Spinal cord (tissue), 10 donors: ENCODE data around the gene QSER1. TPM values are rescaled to one million over a fixed set of nuclear protein-coding genes. Genes with fewer than 3 reads are reported as not detected.

Experiments
- DNase-seq, 6 donors: peaks; one replicate each; pipeline versions ENCODE4 v3.0.0 to v3.0.0-alpha.2; 2013 to 2015; ENCODE audit warnings: low spot score in 6 of 6, low read depth in 4 of 6
- H3K27ac ChIP-seq: one replicate; pipeline ENCODE4 v1.5.1; 2013; ENCODE audit warnings: low read depth, low read length, control low read depth
- H3K27me3 ChIP-seq: one replicate; pipeline ENCODE4 v1.6.1; 2013; ENCODE audit warnings: low read length; ENCODE audit not compliant: control insufficient read depth, insufficient read depth
- H3K36me3 ChIP-seq: one replicate; pipeline ENCODE4 v1.6.1; 2013; ENCODE audit warnings: low read length; ENCODE audit not compliant: control insufficient read depth, insufficient read depth
- H3K4me1 ChIP-seq: one replicate; pipeline ENCODE4 v1.6.1; 2013; ENCODE audit warnings: low read length; ENCODE audit not compliant: control insufficient read depth, insufficient read depth
- H3K4me3 ChIP-seq: one replicate; pipeline ENCODE4 v1.5.1; 2013; ENCODE audit warnings: low read depth, low read length, control low read depth
- H3K9me3 ChIP-seq: one replicate; pipeline ENCODE4 v1.6.1; 2013; ENCODE audit warnings: low read length; ENCODE audit not compliant: control insufficient read depth, insufficient read depth
- WGBS: methylation state at CpG from one replicate; pipeline ENCODE4 v1.1.5; 2013; ENCODE audit warnings: missing lambda C conversion rate; ENCODE audit not compliant: insufficient coverage; 5-methylcytosine and 5-hydroxymethylcytosine counted together
- polyA plus RNA-seq, 2 donors: library from polyadenylated mRNA; unstranded; fragments of 120-200 nt; gene quantifications; one replicate each; pipeline ENCODE4 v1.2.1, GENCODE V29; 2013; ENCODE audit not compliant: insufficient read length in 2 of 2
- total RNA-seq, 2 donors: library from RNA; depleted of rRNA in 1 of 2; stranded (reverse); fragments of 120-200 nt in 1 of 2; fragments of >200 nt in 1 of 2; gene quantifications; one replicate each; pipeline versions ENCODE4 v1.2.3 to v1.2.4, GENCODE V29; 2013 to 2014
- donor health status: healthy.

QSER1 gene
- total and polyA plus RNA-seq, 4 donors, result 19.6 to 55.4 (median 40.0) TPM

DNA sequence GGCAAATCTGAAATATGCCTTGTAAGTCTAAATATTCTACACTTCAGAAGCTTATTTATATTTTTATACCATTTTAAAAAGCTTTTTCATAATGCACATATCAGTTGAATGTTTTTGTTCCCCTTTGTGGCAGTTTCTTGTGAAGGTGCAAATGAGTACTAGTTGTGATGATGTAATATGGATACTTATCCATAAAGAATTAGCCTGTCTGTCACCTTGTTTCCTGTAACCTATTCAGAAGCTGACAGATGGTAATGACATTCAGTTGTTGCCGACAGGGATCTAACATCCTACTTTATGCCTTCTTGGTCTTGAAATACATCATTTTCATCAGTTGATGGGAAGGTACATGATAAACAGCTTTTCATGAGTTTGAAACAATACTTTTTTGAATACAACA, 2.9 kb downstream of the QSER1 start:
- DNase-seq, result peak in 2 of 6 donors; percentile 2 to 37
- no peaks in the 10 kb centered on the region for H3K36me3 ChIP-seq
- no CpG with 5 or more reads among the region's 1 CpG for WGBS
- H3K27me3 ChIP-seq, result no peaks in the 10 kb centered on the region
- H3K4me3 ChIP-seq, result no peak overlapping the region
- no peak overlapping the region for H3K27ac ChIP-seq
- no peaks in the 10 kb centered on the region for H3K4me1 ChIP-seq
- H3K9me3 ChIP-seq, result no peaks in the 10 kb centered on the region

- Histone ChIP-seq H3K9me3 (no peaks in the 10 kb centered on the region), H3K27ac (no peak overlapping the region), H3K4me1 (no peaks in the 10 kb centered on the region), H3K4me3 (no peak overlapping the region), H3K27me3 (no peaks in the 10 kb centered on the region), H3K36me3 (no peaks in the 10 kb centered on the region)
- 86% methylated on average over 1 of the region's 1 CpG for WGBS
- DNase-seq, result no peak
Measured at GRCh38 chr11:32897103-32897502, 4.5 kb downstream of the QSER1 start.

- no peak overlapping the region for H3K27ac ChIP-seq
- no peak overlapping the region for H3K4me3 ChIP-seq
- H3K36me3 ChIP-seq, result no peaks in the 10 kb centered on the region
- H3K9me3 ChIP-seq, result no peaks in the 10 kb centered on the region
- H3K4me1 ChIP-seq, result no peaks in the 10 kb centered on the region
- no peaks in the 10 kb centered on the region for H3K27me3 ChIP-seq
- no peak for DNase-seq
Measured at GRCh38 chr11:32899438-32899837, 6.8 kb downstream of the QSER1 start.

GRCh38 chr11:32902089-32902665, 9.6 kb downstream of the QSER1 start:
- Histone ChIP-seq H3K9me3 (no peaks in the 10 kb centered on the region), H3K4me3 (no peak overlapping the region), H3K27me3 (no peaks in the 10 kb centered on the region), H3K27ac (no peak overlapping the region), H3K36me3 (no peaks in the 10 kb centered on the region), H3K4me1 (no peaks in the 10 kb centered on the region)
- WGBS, result 91% methylated on average over 2 of the region's 4 CpGs
- no peak for DNase-seq

DNA sequence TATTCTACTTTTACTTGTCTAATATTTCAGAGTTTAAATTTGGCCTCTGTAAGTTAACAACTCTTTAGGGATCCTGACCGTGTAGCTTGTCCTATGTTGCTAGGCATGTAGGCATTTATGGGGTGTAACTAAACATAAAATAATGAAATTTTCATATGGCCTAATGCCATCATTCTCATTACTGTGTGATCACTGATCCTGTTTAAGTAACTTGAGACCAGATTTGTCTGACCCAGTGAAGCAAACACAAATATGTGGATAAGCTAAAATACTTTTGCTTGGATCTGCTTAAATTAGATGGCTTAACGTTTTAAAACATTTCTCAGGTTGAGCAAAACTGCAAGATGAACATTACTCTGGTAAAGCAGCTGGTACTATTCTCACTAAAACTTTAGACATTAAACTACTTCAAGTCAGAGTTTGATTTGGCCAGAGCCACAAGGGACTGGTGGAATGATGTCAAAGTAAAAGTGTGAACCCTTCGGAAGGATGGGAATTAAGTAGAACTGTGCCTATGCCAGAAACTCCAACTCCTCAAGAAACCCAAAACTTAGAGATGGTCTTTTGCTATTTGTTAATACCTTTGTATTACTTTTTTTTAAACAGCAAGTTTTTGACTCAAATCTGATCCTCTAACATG, 12.5 kb downstream of the QSER1 start:
- Histone ChIP-seq H3K27me3 (no peaks in the 10 kb centered on the region), H3K4me1 (no peaks in the 10 kb centered on the region), H3K9me3 (no peaks in the 10 kb centered on the region), H3K36me3 (no peaks in the 10 kb centered on the region), H3K27ac (no peak overlapping the region), H3K4me3 (no peak overlapping the region)
- peak in 1 of 6 donors; percentile 7 for DNase-seq
- WGBS, result no CpG with 5 or more reads among the region's 3 CpGs

- Histone ChIP-seq H3K27ac (no peak overlapping the region), H3K4me3 (no peak overlapping the region), H3K9me3 (no peaks in the 10 kb centered on the region), H3K36me3 (no peaks in the 10 kb centered on the region), H3K4me1 (no peaks in the 10 kb centered on the region), H3K27me3 (no peaks in the 10 kb centered on the region)
- DNase-seq, result no peak
- 100% methylated on average over 1 of the region's 6 CpGs for WGBS
Measured at GRCh38 chr11:32908619-32909018, 16.0 kb downstream of the QSER1 start.

- no peak overlapping the region for H3K4me3 ChIP-seq
- no peaks in the 10 kb centered on the region for H3K36me3 ChIP-seq
- WGBS, result 95% methylated on average over 2 of the region's 3 CpGs
- no peaks in the 10 kb centered on the region for H3K27me3 ChIP-seq
- no peaks in the 10 kb centered on the region for H3K4me1 ChIP-seq
- H3K27ac ChIP-seq, result no peak overlapping the region
- no peak for DNase-seq
- no peaks in the 10 kb centered on the region for H3K9me3 ChIP-seq
Measured at GRCh38 chr11:32911413-32911812, 18.8 kb downstream of the QSER1 start.

DNA sequence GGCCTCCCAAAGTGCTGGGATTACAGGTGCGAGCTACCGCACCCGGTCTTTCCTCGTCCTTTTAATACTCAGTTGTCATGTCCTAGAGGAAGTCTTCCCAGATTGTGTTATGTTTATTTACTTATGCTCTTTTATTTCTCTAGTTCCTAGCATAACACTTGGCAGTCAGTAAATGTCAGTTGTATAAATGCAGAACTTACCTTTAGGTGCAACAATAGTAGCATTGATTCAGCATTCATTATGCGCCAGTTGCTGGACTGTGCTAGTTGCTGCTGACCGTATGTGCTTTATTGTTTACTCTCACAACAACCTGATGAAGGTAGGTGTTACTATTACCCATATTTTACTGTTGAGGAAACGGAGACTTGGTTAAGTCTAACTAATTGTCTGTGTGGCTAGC, 20.8 kb downstream of the QSER1 start:
- Histone ChIP-seq H3K9me3 (no peaks in the 10 kb centered on the region), H3K27me3 (no peaks in the 10 kb centered on the region), H3K27ac (no peak overlapping the region), H3K4me3 (no peak overlapping the region), H3K4me1 (no peaks in the 10 kb centered on the region), H3K36me3 (no peaks in the 10 kb centered on the region)
- no CpG with 5 or more reads among the region's 7 CpGs for WGBS
- no peak for DNase-seq

- H3K4me3 ChIP-seq, result no peak overlapping the region
- no peak overlapping the region for H3K27ac ChIP-seq
- no peaks in the 10 kb centered on the region for H3K4me1 ChIP-seq
- H3K9me3 ChIP-seq, result no peaks in the 10 kb centered on the region
- H3K36me3 ChIP-seq, result no peaks in the 10 kb centered on the region
- no peaks in the 10 kb centered on the region for H3K27me3 ChIP-seq
- no CpG with 5 or more reads among the region's 1 CpG for WGBS
- DNase-seq, result no peak
Measured at GRCh38 chr11:32916361-32916760, 23.8 kb downstream of the QSER1 start.

- H3K27me3 ChIP-seq, result no peaks in the 10 kb centered on the region
- no peak overlapping the region for H3K27ac ChIP-seq
- WGBS, result no CpG with 5 or more reads among the region's 8 CpGs
- H3K9me3 ChIP-seq, result no peaks in the 10 kb centered on the region
- no peak for DNase-seq
- no peaks in the 10 kb centered on the region for H3K4me1 ChIP-seq
- H3K36me3 ChIP-seq, result no peaks in the 10 kb centered on the region
- no peak overlapping the region for H3K4me3 ChIP-seq
Measured at GRCh38 chr11:32916994-32917393, 24.4 kb downstream of the QSER1 start.
